GM21737 (cell line): Measurements from ENCODE around the gene SIK3.

ENCODE experiments used
- ATAC-seq: cut with Tn5 transposase; IDR thresholded peaks from one replicate; pipeline ENCODE4 v1.9.1; 2021; ENCODE audit warnings: mild to moderate bottlenecking, moderate library complexity; ENCODE audit not compliant: unreplicated experiment

The SIK3 gene

DNA sequence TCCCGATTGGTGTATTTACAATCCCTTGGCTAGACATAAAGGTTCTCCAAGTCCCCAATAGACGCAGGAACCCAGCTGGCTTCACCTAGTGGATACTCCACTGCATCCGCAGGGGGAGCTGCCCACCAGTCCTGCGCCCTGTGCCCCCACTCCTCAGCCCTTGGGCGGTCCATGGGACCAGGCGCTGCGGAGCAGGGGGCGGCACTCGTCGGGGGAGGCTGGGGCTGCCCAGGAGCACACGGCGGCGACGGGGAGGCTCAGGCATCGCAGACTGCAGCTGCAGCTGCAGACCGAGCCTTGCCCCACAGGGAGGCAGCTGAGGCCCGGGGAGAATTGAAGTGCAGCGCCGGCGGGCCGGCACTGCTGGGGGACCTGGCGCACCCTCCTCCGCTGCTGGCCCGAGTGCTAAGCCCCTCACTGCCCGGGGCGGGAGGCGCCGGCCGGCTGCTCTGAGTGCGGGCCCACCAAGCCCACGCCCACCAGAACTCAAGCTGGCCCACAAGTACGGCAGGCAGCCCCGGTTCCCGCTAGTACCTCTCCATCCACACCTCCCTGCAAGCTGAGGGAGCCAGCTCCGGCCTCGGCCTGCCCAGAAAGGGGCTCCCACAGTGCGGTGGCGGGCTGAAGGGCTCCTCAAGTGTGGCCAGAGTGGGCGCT lies 12.2 kb upstream of the SIK3 start:
- ATAC-seq, result no peak

GRCh38 chr11:117107701-117108590 lies 9.7 kb upstream of the SIK3 start:
- ATAC-seq, result no peak

DNA sequence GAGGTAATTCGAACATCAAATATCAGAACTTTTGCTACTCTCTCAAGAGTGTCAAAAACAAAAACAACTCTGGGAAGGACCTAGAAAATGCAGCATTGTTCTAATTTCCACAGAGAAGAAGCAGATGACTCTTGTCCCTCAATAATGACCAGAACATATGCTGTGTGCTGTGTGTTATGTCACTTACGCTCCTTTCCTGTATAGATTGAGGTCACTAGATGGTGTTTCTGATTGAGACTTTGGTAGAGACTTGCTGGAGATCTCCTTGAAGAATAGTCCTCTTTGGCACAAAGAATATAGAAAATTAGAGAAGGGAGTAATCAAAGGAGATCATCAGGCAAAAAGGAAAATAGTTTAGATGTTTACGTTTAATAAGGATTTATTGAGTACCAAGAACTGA lies 2.3 kb upstream of the SIK3 start:
- ATAC-seq, result no peak

- no peak for ATAC-seq
Observed at GRCh38 chr11:117099696-117100095, 1.5 kb upstream of the SIK3 start.

DNA sequence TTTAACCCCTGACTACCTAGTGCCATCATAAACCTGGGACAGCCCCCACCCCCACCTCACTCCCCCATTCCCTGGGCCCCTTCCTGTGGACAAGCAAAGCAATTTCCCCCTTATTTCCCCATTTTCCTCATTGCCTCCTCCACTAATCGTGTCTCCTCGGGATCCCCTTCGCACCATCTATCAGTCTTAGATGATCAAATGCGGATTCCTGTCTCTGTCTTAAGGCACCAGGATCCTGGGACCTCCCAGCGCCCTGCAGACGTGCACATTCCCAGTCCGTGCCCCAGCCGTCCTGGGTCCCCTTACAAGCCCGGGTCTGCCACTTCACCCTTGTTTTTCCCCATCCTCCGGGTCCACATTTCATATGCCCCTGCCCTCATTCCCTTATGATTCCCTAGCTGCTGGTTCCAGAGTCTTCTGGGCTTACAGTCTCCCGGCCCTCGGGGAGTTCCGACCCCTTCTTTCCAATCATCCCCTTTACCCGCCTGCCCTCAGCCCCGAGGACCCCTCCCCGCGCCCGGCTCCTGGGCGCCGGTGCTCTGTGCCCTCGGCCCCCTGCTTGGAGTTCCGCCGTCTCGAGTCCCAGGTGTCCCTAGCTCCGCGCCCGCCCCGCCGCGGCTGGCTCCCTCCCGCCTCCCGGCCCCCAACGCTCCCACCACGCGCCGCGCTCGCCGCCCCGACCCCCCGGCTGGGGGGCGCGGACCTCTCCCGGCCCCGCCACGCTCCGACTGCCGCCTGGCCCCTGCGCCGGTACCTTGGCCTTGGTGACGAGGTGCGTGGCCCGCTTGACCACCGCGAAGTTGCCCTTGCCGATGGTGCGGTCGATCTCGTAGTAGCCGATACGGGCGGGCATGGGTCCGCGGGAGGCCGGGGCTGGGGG lies 599 bp downstream of the SIK3 start:
- peak; percentile 25 for ATAC-seq

- no peak for ATAC-seq
Observed at GRCh38 chr11:117097014-117097388, 1.2 kb downstream of the SIK3 start.

DNA sequence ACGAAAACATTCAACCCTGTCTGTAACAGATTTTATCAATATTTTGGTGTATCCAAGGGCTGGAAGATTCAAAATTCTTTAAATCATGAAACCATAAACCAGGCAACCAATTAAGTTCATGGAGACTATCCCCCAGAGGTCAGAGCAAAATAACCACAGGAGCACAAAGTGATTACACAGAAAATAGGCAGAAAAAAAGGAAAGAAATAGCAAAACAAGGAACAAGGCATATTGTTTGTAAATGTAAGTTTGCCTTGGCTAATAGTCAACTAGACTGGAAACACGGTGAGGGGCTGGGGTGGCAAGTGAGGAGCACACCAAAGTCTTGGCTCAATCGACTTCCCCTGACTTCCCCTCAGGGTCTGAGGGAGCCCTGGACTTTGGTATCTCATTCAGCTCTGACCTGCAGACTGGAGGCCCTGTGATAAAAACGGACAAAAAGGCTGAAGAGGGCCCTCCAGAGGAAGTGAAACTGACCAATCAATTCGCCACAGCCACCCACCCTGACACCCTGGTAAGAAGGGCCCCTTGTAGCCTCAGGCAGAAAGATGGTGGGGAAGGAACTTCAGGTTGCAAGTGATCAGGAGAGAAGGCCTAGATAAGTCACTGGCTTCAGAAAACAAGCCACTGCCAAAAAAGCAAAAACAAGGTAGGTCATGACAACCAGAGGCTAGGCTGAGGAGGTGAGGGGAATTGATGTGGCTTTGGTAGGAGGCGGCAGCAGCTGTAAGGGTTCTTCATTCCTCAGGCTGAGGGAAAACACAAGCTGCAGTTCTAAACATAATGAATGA lies 1.8 kb downstream of the SIK3 start:
- peak; percentile 28 for ATAC-seq

DNA sequence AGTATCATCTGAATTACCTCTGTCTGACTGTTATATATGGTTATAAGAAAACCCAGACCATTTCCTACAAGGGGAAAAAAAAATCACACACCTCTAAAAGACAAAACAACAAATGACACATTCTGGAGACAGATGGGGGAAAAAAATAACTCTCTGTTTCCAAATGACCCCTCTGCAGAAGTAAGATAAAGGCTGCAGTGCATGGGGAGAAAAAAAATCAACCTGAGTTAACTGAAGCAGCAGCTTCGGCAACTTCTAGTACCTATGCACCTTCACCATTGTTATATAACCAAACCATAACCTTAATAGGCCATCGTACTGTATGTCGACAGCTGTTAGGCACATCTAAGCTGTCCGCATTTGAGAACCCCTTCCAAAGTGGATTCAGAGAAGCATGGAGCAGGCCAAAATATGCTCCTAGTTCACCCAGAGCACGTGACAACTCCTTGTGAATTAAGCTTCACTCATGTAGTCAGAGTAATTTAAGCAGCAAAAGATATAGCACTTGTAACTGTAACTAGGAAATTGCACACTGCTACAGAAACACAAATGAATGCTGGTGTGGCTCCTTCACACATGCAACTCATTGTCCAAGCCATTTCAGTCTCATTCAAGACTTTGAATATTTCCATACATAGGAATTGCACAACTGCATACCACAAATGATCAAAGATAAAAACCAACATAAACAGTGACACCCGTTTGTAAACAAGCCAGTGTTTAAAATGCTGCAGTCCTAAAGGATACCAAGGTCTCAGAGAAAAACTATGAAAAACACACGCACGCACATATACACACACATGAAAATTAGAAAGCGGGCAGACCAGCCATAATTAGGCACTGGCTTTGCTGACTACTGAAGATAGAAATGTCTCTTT lies 2.7 kb downstream of the SIK3 start:
- ATAC-seq, result no peak

GRCh38 chr11:117094776-117095175 lies 3.5 kb downstream of the SIK3 start:
- ATAC-seq, result no peak

DNA sequence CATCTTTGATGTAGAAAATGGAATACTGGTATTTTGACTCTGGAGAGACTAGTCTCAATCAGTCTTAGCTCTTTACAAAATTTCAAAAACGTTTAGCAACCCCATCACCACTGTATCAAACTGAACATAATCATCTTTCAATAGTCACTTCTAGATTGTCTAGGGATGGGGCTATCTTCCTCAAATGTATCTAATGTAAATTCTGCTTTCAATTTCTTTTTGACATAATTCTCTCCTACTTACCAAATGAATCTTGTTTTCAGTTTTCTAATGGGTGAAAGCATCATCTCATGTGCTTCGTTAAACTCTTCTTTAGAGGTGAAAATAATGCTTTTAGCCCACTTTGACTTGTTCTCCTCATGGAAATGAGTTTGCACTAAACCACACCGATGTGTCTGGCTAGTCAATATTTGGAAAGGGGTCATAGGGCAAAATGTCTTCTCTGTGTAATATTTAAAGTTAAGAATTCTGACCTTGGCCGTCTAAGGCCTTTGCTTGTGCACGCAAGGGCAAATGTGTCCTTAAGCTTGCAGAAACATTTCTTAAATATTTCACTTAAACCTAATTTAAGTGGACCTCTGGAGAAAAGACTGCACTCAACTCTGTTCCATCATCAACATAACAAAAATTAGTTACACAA lies 5.2 kb downstream of the SIK3 start:
- ATAC-seq, result peak; percentile 35

- ATAC-seq, result no peak
Observed at GRCh38 chr11:117091753-117092477, 6.3 kb downstream of the SIK3 start.

DNA sequence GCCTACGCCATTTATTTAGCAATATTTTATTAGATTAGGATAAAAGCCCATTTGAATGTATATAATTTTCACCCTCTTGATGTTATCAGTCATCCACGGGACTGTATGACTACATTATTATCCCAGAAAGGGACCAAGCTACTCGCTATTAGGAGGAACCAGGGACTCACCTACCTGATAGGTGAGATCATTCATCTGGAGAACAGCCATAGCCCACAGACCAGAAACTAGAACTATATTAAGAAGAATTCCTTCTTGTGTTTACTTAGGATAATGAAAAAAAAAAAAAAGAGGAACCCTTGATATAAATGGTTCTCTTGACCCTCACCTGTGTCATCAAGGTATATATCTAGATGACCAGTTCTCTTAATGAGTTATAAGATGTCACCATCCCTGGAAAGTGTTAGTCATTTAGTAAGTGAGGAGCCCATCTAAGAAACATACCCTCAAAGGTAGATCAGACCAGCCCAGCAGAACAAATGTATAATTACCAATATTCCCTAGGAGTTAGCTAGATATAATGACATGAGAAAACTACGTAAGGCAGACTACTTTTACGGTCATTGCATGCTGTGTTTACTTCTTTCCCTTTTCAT lies 8.0 kb downstream of the SIK3 start:
- no peak for ATAC-seq

- no peak for ATAC-seq
Observed at GRCh38 chr11:117089685-117090084, 8.5 kb downstream of the SIK3 start.

DNA sequence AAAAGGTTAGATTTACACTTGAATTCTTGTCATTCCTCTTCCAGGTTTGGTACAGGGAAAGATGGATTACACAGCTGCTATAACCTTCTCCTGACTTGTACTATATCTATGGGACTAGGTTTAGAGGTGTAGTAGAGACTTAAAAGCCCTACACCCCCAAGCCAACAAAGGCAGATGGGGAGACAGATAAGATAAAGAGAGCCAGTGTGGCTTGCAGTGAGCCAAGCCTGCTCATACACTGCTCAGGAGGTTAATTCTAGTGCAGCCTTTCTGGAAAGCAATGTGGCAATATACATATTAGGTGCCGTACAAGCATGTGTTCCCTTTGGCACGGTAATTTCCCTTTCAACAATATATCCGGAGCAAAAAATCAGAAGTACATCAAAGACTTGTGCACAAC lies 10.8 kb downstream of the SIK3 start:
- no peak for ATAC-seq

GRCh38 chr11:117084992-117085391 lies 13.2 kb downstream of the SIK3 start:
- ATAC-seq, result no peak

DNA sequence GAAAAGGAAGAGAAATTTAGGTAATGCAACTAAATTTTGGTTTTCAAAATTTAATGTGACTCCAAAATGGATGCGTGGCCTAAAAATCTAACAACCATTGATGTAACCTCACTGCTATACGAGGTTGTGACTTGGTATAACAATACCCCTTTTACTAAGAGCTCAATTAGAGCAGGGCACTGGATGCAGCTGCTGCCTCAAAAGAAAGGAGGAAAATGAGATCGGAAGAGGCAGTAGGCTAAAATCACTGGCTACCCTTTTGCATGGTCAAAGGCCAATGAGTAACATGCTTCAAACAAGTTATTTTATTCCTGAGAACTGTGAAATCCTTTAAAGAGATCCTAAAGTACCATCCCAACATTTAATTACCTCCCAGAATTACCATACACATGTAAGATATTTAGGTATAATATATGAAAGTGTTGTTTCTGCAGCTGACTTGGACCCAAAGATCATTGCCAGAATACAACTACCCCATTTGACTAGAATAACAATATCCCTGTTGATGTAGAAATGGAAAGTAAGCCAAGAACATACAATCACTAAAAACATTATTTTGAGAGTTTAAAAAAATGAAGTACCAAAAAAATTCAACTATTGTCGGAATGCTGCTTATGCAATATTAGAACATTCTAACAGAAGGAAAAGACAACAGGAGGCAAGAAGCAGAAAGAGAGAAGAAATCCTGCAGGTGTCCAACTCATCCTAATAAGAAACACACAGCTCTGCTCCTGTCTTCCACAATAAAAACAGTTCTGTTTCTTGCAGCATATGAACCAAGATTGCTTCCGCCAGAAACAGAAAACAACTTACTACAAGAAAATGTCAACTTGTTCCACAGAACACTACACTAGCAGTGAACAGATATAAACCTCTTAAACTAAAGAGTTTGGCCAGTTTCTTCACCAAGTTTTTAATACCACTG lies 15.0 kb downstream of the SIK3 start:
- ATAC-seq, result no peak

DNA sequence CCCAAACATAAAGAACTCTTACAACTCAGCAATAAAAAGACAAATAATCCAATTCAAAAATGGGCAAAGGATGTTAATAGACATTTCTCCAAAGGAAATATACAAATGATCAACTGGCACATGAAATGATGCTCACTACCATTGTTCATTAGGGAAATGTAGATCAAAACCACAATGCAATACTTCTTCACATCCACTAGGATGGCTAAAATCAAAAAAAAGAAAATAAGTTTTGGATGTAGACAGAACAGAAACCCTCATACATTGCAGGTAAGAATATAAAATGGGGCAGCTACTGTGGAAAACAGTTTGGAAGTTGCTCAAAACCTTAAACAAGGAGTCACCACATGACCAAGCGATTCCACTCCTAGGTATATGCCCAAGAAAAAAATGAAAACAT lies 16.3 kb downstream of the SIK3 start:
- ATAC-seq, result no peak
